Gastroesophageal sphincter (tissue), 3 donors: ENCODE results near the gene ARL10.

ENCODE experiments used
- POLR2AphosphoS5 ChIP-seq: sonication (generic); formaldehyde crosslinking; IDR thresholded peaks from one replicate; pipeline ENCODE4 v1.6.1; 2017; ENCODE audit warnings: antibody characterized with exemption
- TF ChIP-seq, protein P1 (sequence below), 4 experiments: fragments of 200-600 bp in 2 of 4; fragments of 450-650 bp in 2 of 4; sonication (generic) in 1 of 4; IDR thresholded peaks; one replicate each; pipeline ENCODE4 v1.5.1; 2017 to 2019; ENCODE audit warnings: antibody characterized with exemption in 4 of 4, mild to moderate bottlenecking in 2 of 4, moderate library complexity in 2 of 4

DNA sequence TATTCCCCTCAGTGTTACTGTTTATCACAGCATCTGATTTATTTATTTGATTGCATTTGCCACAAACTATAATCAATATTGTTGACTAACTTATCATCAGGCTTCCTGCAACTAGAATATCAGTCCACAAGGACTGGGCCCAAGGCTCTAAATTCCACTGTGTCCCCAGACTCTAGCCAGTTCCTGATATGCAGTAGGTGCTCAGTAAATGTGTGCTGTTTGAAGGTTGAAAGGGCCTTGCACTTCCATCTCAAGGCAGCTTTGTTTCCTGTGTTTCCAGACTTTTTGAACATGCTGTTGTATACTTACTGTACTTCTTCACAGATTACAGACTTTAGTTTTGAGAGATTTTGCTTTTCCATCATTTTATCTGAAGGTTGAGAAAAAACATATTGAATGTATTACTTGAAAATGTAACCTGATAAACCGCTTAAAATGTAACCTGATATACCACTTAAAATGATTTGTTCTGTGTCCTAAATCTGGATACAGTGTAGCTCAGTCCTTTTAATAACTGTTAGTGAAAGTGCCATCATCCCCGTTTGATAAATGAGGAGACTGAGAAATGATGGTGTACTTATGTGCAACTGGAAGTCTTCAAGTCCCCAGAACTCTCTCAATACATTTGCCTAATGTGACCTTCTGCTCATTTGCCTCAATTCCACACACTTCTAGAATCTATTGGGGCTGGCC is 22.4 kb upstream of the ARL10 start:
- no peak for TF ChIP-seq POLR2AphosphoS5
- TF ChIP-seq, protein P1, sequence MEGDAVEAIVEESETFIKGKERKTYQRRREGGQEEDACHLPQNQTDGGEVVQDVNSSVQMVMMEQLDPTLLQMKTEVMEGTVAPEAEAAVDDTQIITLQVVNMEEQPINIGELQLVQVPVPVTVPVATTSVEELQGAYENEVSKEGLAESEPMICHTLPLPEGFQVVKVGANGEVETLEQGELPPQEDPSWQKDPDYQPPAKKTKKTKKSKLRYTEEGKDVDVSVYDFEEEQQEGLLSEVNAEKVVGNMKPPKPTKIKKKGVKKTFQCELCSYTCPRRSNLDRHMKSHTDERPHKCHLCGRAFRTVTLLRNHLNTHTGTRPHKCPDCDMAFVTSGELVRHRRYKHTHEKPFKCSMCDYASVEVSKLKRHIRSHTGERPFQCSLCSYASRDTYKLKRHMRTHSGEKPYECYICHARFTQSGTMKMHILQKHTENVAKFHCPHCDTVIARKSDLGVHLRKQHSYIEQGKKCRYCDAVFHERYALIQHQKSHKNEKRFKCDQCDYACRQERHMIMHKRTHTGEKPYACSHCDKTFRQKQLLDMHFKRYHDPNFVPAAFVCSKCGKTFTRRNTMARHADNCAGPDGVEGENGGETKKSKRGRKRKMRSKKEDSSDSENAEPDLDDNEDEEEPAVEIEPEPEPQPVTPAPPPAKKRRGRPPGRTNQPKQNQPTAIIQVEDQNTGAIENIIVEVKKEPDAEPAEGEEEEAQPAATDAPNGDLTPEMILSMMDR (IDR thresholded peaks at IDR 0.05): no peak
